ENCODE data around the gene EDIL3. TPM values are rescaled to one million over a fixed set of nuclear protein-coding genes. Genes with fewer than 3 reads are reported as not detected.

The EDIL3 gene
- not detected for total RNA-seq

DNA sequence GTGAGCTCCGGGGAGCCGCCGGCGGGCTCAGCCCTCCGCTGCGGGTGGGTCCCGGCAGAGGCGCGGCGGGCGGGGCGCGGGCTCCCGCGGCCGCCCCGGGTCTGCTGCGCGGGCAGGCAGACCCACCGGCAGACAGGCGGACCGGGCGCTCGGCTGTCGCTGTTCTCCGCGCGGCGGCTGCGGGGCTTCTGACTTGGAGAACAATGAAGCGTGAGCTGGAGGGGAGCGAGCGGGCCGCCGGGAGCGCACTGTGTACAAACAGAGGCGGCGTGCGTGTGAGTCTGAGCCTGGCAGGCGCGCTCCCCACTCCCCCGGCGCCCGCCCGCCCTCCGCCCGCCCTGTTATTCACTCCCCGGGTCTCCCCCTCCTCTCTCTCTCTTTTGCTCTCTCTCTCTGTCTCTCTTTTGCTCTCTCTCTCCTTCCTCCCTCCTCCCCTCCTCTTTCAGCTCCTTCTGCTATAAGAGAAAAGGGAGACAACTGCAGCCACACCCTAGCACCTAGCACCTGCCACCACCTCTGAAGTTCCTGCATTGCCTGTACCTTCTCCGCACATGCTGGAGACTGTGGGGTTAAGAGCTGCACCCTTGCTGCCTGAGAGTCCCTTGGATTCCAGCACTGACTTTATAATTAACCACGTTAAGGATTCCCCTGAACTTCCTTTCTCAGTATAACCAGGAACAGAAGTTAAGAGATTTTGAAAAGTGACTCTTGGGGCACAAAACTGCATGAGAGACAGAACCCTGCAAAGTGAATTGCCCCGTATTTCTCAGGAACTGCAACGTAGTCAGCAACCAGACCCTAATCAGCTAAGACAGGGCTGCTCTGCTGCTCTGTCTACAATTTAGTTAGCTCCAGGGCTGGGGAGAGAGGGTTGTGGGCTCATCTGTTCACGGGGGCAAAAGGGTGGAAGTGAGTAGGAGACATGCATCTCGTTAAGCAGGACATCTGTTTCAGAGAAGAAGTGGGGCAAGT is at the start of gene EDIL3:
Gene EDIL3, minus strand, starts transcription at position 277 of the 972 bp plus-strand sequence. CDS start 506 bp downstream, outside the sequence.

